Esophagus muscularis mucosa (tissue), 4 donors: ENCODE results near the gene RAB40A. TPM values are rescaled to one million over a fixed set of nuclear protein-coding genes. Genes with fewer than 3 reads are reported as not detected.

Source experiments
- DNase-seq: peaks from one replicate; pipeline ENCODE4 v3.0.0-alpha.2; 2017; ENCODE audit errors: extremely low spot score
- H3K27ac ChIP-seq, 4 donors: fragments of 200-600 bp; sonication (generic); replicated peaks in 1 of 4; 1 replicate in 3 of 4; 2 replicates in 1 of 4; pipeline ENCODE4 v1.5.1; 2016 to 2019; ENCODE audit warnings: mild to moderate bottlenecking in 1 of 4
- H3K27me3 ChIP-seq, 4 donors: fragments of 200-600 bp; sonication (generic); one replicate each; pipeline versions ENCODE4 v1.5.1 to v1.6.0; 2016 to 2019
- H3K36me3 ChIP-seq, 4 donors: fragments of 200-600 bp; sonication (generic); one replicate each; pipeline ENCODE4 v1.5.1; 2016 to 2019
- H3K4me1 ChIP-seq, 4 donors: fragments of 200-600 bp; sonication (generic); one replicate each; pipeline ENCODE4 v1.5.1; 2016 to 2019
- H3K4me3 ChIP-seq, 4 donors: fragments of 200-600 bp; sonication (generic); 1 replicate in 2 of 4; 2 replicates in 2 of 4; pipeline ENCODE4 v1.5.1; 2016 to 2019; ENCODE audit warnings: mild to moderate bottlenecking in 4 of 4, moderate library complexity in 1 of 4
- H3K9me3 ChIP-seq, 4 donors: fragments of 200-600 bp; sonication (generic); 1 replicate in 3 of 4; 2 replicates in 1 of 4; pipeline ENCODE4 v1.5.1; 2016 to 2019
- CTCF ChIP-seq, 3 experiments: fragments of 200-600 bp in 2 of 3; fragments of 450-650 bp in 1 of 3; sonication (generic) in 2 of 3; IDR thresholded peaks; one replicate each; pipeline ENCODE4 v1.5.1; 2017 to 2019; ENCODE audit warnings: antibody characterized with exemption in 3 of 3, mild to moderate bottlenecking in 2 of 3, moderate library complexity in 1 of 3
- EP300 ChIP-seq: sonication (generic); formaldehyde crosslinking; IDR thresholded peaks from one replicate; pipeline ENCODE4 v1.6.1; 2017; ENCODE audit warnings: antibody characterized with exemption
- POLR2A ChIP-seq: fragments of 450-650 bp; IDR thresholded peaks from one replicate; pipeline ENCODE4 v1.6.1; 2017; ENCODE audit warnings: antibody characterized with exemption, moderate library complexity, mild to moderate bottlenecking, low read depth
- POLR2AphosphoS5 ChIP-seq, 2 donors: sonication (generic); formaldehyde crosslinking; IDR thresholded peaks; one replicate each; pipeline ENCODE4 v1.6.1; 2017; ENCODE audit warnings: antibody characterized with exemption in 2 of 2
- WGBS: methylation state at CpG from one replicate; pipeline ENCODE4 v1.1.5; 2018; 5-methylcytosine and 5-hydroxymethylcytosine counted together
- intact Hi-C: fragments of 100-400 bp; cut with DNase I; formaldehyde crosslinking; loops from one replicate; pipeline ENCODE4 v1.15.1; 2023
- total RNA-seq, 4 donors: library from RNA; depleted of rRNA; stranded (reverse); fragments of >200 nt; gene quantifications; one replicate each; pipeline versions ENCODE4 v1.1.0 to v1.2.1, GENCODE V29; 2016

RAB40A gene
- total RNA-seq, 4 donors from 2014 or later: 4.5 to 13.2 (median 9.5) TPM

DNA sequence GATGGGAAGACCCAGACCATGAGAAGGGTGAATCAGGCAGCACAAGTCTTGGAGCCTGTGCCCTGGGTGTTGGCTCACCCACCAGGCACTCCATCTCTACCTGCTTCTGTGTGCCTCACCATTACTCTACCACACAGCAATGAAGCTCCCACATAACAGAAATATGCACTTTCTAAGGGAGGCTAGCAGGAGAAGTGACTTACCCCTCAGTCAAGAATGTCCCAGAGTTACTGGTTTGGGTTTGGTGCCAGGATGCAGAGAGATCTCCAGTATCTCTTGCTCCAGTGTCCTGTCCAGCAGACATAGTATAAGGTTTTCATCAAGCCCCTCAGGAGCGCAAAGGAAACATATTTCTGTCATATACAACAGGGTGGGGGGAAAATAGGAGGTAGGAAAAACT lies 11.3 kb upstream of the RAB40A start:
- intact Hi-C loops: loop anchor here (5.0 kb wide), 2 partner anchors 102 to 157 kb away; partner anchors contain the start of gene MORF4L2
- Histone ChIP-seq H3K4me3 (no peak overlapping the region), H3K9me3 (no peaks in the 10 kb centered on the region), H3K36me3 (peaks cover 0 to 5% (median 0%) of the 10 kb centered on the region in 4 donors), H3K27me3 (no peaks in the 10 kb centered on the region), H3K4me1 (peaks cover 0 to 19% (median 2%) of the 10 kb centered on the region in 4 donors), H3K27ac (no peak overlapping the region)
- no peak for DNase-seq
- WGBS: 58% methylated on average over 1 of the region's 1 CpG
- TF ChIP-seq POLR2AphosphoS5 (IDR thresholded peaks at IDR 0.05) (no peak), POLR2A (no peak), EP300 (no peak), CTCF (IDR thresholded peaks at IDR 0.05) (no peak)

DNA sequence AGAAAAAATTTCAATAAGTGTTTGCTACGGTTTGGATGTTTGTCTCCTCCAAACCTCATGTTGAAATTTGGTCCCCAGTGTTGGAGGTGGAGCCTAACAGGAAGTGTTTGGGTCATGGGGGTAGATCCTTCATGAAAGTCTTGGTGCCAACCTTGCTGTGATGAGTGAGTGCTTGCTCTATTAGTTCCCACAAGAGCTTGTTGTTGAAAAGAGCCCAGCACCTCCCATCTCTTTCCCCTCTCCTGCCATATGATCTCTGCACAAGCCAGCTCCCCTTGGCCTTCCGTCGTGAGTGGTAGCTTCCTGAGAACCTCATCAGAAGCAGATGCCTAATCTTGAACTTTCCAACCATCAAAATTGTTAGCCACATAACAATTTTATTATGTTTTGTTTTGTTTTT lies 10.3 kb upstream of the RAB40A start:
- no peaks in the 10 kb centered on the region for H3K27me3 ChIP-seq
- intact Hi-C loops: no loop called here
- no peaks in the 10 kb centered on the region for H3K9me3 ChIP-seq
- H3K4me1 ChIP-seq: peaks cover 0 to 9% (median 0%) of the 10 kb centered on the region in 4 donors
- DNase-seq: no peak
- H3K27ac ChIP-seq: no peak overlapping the region
- 56% methylated on average over 3 of the region's 3 CpGs for WGBS
- H3K4me3 ChIP-seq: no peak overlapping the region
- TF ChIP-seq POLR2A (no peak), CTCF (IDR thresholded peaks at IDR 0.05) (no peak), POLR2AphosphoS5 (IDR thresholded peaks at IDR 0.05) (no peak), EP300 (no peak)
- H3K36me3 ChIP-seq: peaks cover 0 to 5% (median 0%) of the 10 kb centered on the region in 4 donors

- no peak for DNase-seq
- Histone ChIP-seq H3K9me3 (no peaks in the 10 kb centered on the region), H3K27ac (no peak overlapping the region), H3K36me3 (peaks cover 0 to 5% (median 0%) of the 10 kb centered on the region in 4 donors), H3K27me3 (no peaks in the 10 kb centered on the region), H3K4me1 (no peaks in the 10 kb centered on the region), H3K4me3 (no peak overlapping the region)
- intact Hi-C loops: no loop called here
- TF ChIP-seq EP300: no peak
- no peak for TF ChIP-seq POLR2A
- no peak for TF ChIP-seq POLR2AphosphoS5 (IDR thresholded peaks at IDR 0.05)
- TF ChIP-seq CTCF (IDR thresholded peaks at IDR 0.05): no peak
- WGBS: 57% methylated on average over 2 of the region's 2 CpGs
Measured at GRCh38 chrX:103524747-103525146, 5.5 kb upstream of the RAB40A start.

- TF ChIP-seq EP300: no peak
- TF ChIP-seq POLR2AphosphoS5 (IDR thresholded peaks at IDR 0.05): no peak
- no peak for TF ChIP-seq CTCF (IDR thresholded peaks at IDR 0.05)
- no peak for TF ChIP-seq POLR2A
- DNase-seq: no peak
- Histone ChIP-seq H3K4me1 (no peaks in the 10 kb centered on the region), H3K9me3 (no peaks in the 10 kb centered on the region), H3K36me3 (peaks cover 0 to 5% (median 0%) of the 10 kb centered on the region in 4 donors), H3K27me3 (no peaks in the 10 kb centered on the region), H3K4me3 (no peak overlapping the region), H3K27ac (no peak overlapping the region)
- WGBS: 60% methylated on average over 2 of the region's 2 CpGs
- intact Hi-C loops: no loop called here
Measured at GRCh38 chrX:103523605-103524004, 4.3 kb upstream of the RAB40A start.

GRCh38 chrX:103520386-103520785 lies 1.1 kb upstream of the RAB40A start:
- Histone ChIP-seq H3K36me3 (no peaks in the 10 kb centered on the region), H3K4me3 (no peak overlapping the region), H3K9me3 (no peaks in the 10 kb centered on the region), H3K4me1 (no peaks in the 10 kb centered on the region), H3K27ac (no peak overlapping the region), H3K27me3 (no peaks in the 10 kb centered on the region)
- 60% methylated on average over 4 of the region's 4 CpGs for WGBS
- no peak for DNase-seq
- no peak for TF ChIP-seq CTCF (IDR thresholded peaks at IDR 0.05)
- TF ChIP-seq POLR2A: no peak
- TF ChIP-seq EP300: no peak
- TF ChIP-seq POLR2AphosphoS5 (IDR thresholded peaks at IDR 0.05): no peak
- intact Hi-C loops: no loop called here
